ENCODE data around the gene SRGAP3.

SRGAP3 gene

DNA sequence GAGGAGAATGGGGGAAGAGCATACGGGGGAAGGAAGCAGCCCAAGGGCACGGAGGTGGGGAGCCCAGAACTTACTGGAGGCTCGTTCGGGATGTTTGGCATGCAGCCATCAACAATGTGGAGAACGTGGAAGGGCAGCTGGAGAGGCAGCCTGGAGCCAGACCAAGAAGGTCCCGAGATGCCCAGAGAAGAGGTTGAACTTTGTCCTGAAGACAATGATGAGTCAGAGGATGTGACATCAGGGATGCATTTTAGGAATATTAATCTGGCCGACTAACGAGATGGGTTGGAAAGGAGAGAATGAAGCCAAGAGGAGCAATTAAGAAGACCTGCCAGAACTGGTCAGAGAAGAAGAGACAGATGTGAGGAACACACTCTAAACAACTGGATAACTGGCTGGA, 98.2 kb downstream of the SRGAP3 start:
- Histone ChIP-seq H3K27ac (no peak overlapping the region), H3K27me3 (no peaks in the 10 kb centered on the region), H3K4me1 (ENCODE audit: control insufficient read depth in 1 of 2, insufficient read depth in 1 of 2, low read depth in 1 of 2, low read length in 1 of 2) (no peaks in the 10 kb centered on the region), H3K36me3 (no peaks in the 10 kb centered on the region), H3K9me3 (no peaks in the 10 kb centered on the region), H3K4me3 (ENCODE audit: low read depth in 1 of 2, low read length in 1 of 2) (no peak overlapping the region)
- TF ChIP-seq, protein P1, sequence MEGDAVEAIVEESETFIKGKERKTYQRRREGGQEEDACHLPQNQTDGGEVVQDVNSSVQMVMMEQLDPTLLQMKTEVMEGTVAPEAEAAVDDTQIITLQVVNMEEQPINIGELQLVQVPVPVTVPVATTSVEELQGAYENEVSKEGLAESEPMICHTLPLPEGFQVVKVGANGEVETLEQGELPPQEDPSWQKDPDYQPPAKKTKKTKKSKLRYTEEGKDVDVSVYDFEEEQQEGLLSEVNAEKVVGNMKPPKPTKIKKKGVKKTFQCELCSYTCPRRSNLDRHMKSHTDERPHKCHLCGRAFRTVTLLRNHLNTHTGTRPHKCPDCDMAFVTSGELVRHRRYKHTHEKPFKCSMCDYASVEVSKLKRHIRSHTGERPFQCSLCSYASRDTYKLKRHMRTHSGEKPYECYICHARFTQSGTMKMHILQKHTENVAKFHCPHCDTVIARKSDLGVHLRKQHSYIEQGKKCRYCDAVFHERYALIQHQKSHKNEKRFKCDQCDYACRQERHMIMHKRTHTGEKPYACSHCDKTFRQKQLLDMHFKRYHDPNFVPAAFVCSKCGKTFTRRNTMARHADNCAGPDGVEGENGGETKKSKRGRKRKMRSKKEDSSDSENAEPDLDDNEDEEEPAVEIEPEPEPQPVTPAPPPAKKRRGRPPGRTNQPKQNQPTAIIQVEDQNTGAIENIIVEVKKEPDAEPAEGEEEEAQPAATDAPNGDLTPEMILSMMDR (IDR thresholded peaks at IDR 0.05): no peak

DNA sequence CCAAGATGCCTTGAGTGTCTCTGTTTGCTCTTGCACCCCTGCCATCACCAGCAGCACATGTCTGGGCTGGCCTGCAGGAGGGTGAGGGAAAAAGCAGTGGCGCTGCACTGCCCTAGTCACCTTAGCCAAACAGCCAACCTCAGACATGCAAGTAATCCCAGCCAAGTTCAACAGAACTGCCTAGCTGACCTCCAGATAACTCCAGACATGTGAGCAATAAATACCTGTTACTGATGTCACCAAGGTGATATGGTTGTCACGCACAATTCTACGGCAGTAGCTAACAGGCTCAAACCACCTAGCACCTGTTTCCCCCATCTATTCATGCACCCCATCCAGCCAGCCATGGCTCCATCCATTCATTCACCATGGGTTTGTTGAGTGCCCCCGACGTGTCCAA, 99.9 kb downstream of the SRGAP3 start:
- H3K27me3 ChIP-seq: no peaks in the 10 kb centered on the region
- H3K9me3 ChIP-seq: no peaks in the 10 kb centered on the region
- H3K4me3 ChIP-seq (ENCODE audit: low read depth in 1 of 2, low read length in 1 of 2): no peak overlapping the region
- TF ChIP-seq, protein P1 (IDR thresholded peaks at IDR 0.05): no peak
- H3K27ac ChIP-seq: no peak overlapping the region
- no peaks in the 10 kb centered on the region for H3K4me1 ChIP-seq (ENCODE audit: control insufficient read depth in 1 of 2, insufficient read depth in 1 of 2, low read depth in 1 of 2, low read length in 1 of 2)
- no peaks in the 10 kb centered on the region for H3K36me3 ChIP-seq

DNA sequence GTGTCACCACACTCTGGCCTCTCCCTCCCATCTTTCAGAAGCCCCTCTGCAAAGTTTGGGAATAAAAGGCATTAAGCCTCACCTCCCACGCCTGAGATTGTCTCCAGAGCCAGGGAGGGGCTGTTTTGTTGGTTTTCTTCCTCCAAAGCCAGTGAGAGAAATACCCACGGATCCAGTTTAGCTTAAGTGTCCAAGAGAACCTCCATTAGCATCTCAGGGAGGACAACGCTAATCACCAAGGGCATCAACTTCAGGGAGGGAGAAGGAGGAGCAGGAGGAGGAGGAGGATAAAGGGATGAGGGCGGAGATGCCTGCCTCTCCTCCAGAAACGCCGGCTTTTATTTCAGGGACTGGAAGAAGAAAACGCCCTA, 101.6 kb downstream of the SRGAP3 start:
- H3K27me3 ChIP-seq: no peaks in the 10 kb centered on the region
- H3K27ac ChIP-seq: no peak overlapping the region
- TF ChIP-seq, protein P1 (IDR thresholded peaks at IDR 0.05): no peak
- H3K36me3 ChIP-seq: no peaks in the 10 kb centered on the region
- H3K4me3 ChIP-seq (ENCODE audit: low read depth in 1 of 2, low read length in 1 of 2): no peak overlapping the region
- no peaks in the 10 kb centered on the region for H3K9me3 ChIP-seq
- no peaks in the 10 kb centered on the region for H3K4me1 ChIP-seq (ENCODE audit: control insufficient read depth in 1 of 2, insufficient read depth in 1 of 2, low read depth in 1 of 2, low read length in 1 of 2)

DNA sequence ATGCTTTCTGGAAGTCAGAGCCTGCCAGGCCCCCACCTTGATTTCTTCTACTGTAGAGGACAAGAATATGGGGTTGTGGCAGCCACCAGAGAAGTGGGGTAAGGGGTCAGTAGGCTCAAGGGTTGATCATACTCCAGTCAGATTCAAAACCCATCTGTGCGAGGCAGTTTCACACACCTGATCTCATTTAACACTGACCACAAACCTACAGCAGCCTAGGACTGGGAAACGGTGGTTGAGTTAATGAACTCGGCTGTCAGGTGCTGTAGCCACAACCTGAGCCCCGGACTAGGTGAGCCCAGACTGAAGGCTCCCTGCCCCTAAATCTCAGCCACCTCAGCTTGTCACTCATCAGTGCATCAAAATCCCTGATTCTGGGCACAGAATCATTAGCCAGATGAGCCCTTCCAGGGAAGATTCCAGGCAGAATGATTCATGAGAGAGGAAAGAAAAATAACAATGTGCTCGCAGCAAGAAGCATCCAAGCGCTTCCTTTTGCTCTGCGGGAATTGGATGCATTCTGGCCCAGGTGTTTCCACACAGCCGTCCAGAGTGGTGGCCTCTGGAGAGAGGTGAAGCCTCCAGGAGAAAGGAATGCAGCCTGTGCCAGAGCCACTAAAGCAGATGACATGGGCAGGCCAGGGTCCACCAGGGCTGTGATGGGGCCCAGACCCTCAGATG, 102.1 kb downstream of the SRGAP3 start:
- H3K36me3 ChIP-seq: no peaks in the 10 kb centered on the region
- TF ChIP-seq, protein P1 (IDR thresholded peaks at IDR 0.05): no peak
- no peaks in the 10 kb centered on the region for H3K4me1 ChIP-seq (ENCODE audit: control insufficient read depth in 1 of 2, insufficient read depth in 1 of 2, low read depth in 1 of 2, low read length in 1 of 2)
- no peak overlapping the region for H3K4me3 ChIP-seq (ENCODE audit: low read depth in 1 of 2, low read length in 1 of 2)
- H3K27ac ChIP-seq: no peak overlapping the region
- no peaks in the 10 kb centered on the region for H3K27me3 ChIP-seq
- H3K9me3 ChIP-seq: no peaks in the 10 kb centered on the region

DNA sequence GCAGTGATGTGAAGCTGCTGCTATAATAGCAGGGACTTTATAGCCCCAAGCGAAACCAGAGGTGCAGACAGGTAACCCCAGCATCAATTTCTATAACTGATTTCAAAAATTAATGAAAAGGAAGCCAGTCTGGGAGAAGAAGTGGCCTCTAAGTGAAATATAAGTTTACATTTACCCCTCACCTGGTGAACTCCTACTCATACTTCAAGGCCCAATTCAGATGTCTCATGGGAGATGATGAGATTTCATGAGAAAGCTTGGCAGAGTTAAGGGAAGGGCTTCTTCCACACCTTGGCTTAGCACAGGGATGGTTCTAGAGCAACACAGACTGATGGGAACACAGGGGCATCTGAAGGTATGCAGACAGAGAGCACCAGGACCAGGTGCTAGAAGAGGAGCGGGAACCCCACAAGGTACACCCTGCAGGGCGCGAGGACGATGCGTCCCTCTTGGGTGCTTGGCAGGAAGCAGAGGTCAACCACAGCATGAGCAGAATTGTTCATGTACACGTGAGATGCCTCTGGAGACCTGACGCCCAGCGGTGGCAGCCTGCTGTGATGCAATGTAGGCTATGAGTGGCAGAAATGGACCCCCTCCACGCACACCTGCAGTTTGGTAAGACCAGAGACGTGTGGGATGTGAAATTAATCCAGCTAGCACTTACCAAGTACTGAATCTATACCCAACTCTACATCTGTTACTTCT, 102.9 kb downstream of the SRGAP3 start:
- no peak overlapping the region for H3K4me3 ChIP-seq (ENCODE audit: low read depth in 1 of 2, low read length in 1 of 2)
- no peaks in the 10 kb centered on the region for H3K36me3 ChIP-seq
- H3K9me3 ChIP-seq: no peaks in the 10 kb centered on the region
- TF ChIP-seq, protein P1 (IDR thresholded peaks at IDR 0.05): no peak
- no peaks in the 10 kb centered on the region for H3K4me1 ChIP-seq (ENCODE audit: control insufficient read depth in 1 of 2, insufficient read depth in 1 of 2, low read depth in 1 of 2, low read length in 1 of 2)
- no peak overlapping the region for H3K27ac ChIP-seq
- no peaks in the 10 kb centered on the region for H3K27me3 ChIP-seq
